Upper lobe of left lung (tissue), 4 donors: Measurements from ENCODE around the gene FAM13B.

ENCODE experiments used
- POLR2A ChIP-seq, 4 donors: fragments of 450-650 bp; IDR thresholded peaks; one replicate each; pipeline ENCODE4 v1.5.1; 2016 to 2017; ENCODE audit warnings: antibody characterized with exemption in 4 of 4, mild to moderate bottlenecking in 2 of 4
- POLR2AphosphoS5 ChIP-seq, 2 donors: sonication (generic); formaldehyde crosslinking; IDR thresholded peaks; one replicate each; pipeline ENCODE4 v1.5.1; 2017; ENCODE audit warnings: antibody characterized with exemption in 2 of 2
- TF ChIP-seq, protein P1 (sequence below), 6 experiments: fragments of 450-650 bp in 4 of 6; fragments of 200-600 bp in 2 of 6; sonication (generic) in 2 of 6; IDR thresholded peaks; one replicate each; pipeline ENCODE4 v1.5.1; 2016 to 2019; ENCODE audit warnings: antibody characterized with exemption in 6 of 6

DNA sequence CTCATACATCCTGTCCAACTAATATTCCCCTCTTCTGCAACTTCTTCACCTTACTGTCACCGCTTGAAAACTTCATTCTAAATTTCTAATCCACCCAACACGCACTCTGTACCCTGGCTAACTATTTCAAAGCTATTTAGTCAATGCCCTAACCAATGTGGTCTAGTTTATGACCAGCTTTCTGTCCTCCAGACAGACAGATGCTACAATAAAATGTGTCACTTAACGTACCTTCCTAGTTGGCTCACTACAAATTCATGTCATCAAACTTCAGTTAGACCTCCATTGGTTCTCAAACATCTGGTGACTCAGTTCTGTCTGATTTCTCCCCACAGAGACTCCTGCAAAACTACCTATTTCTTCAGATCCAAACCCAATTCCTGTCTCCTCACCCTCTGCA lies 57.7 kb downstream of the FAM13B start:
- no peak for TF ChIP-seq POLR2AphosphoS5 (IDR thresholded peaks at IDR 0.05)
- TF ChIP-seq, protein P1, sequence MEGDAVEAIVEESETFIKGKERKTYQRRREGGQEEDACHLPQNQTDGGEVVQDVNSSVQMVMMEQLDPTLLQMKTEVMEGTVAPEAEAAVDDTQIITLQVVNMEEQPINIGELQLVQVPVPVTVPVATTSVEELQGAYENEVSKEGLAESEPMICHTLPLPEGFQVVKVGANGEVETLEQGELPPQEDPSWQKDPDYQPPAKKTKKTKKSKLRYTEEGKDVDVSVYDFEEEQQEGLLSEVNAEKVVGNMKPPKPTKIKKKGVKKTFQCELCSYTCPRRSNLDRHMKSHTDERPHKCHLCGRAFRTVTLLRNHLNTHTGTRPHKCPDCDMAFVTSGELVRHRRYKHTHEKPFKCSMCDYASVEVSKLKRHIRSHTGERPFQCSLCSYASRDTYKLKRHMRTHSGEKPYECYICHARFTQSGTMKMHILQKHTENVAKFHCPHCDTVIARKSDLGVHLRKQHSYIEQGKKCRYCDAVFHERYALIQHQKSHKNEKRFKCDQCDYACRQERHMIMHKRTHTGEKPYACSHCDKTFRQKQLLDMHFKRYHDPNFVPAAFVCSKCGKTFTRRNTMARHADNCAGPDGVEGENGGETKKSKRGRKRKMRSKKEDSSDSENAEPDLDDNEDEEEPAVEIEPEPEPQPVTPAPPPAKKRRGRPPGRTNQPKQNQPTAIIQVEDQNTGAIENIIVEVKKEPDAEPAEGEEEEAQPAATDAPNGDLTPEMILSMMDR (IDR thresholded peaks at IDR 0.05) = no peak
- TF ChIP-seq POLR2A (IDR thresholded peaks at IDR 0.05) = no peak
